ENCODE results near the gene CPT1B. TPM values are rescaled to one million over a fixed set of nuclear protein-coding genes. Genes with fewer than 3 reads are reported as not detected.

Gene CPT1B
- polyA plus RNA-seq, 1 experiment, result 4.3 TPM

- ChIA-PET POLR2A (no interaction called here), CTCF (interaction anchor here (0.9 to 1.9 kb wide), 3 partner anchors 10 to 33 kb away, joined by 3 to 10 read pairs (median 5); no protein-coding TSS in a partner anchor)
- Histone ChIP-seq H3K36me3 (ENCODE audit: control insufficient read depth, insufficient read depth, low read length) (no peaks in the 10 kb centered on the region), H3K4me3 (ENCODE audit: low read depth, low read length) (no peak overlapping the region), H3K27me3 (ENCODE audit: control insufficient read depth, insufficient read depth, low read length) (peaks cover 32% of the 10 kb centered on the region)
- no peak for TF ChIP-seq CTCF (IDR thresholded peaks at IDR 0.05; ENCODE audit: insufficient read depth, low read depth, low read length)
- DNase-seq (ENCODE audit: low read depth), result no peak
Measured at GRCh38 chr22:50601669-50602337, 23.6 kb upstream of the CPT1B start.

GRCh38 chr22:50600967-50601668, 22.9 kb upstream of the CPT1B start:
- ChIA-PET POLR2A (no interaction called here), CTCF (interaction anchor here (0.9 to 1.9 kb wide), 3 partner anchors 11 to 33 kb away, joined by 3 to 10 read pairs (median 5); no protein-coding TSS in a partner anchor)
- Histone ChIP-seq H3K27me3 (ENCODE audit: control insufficient read depth, insufficient read depth, low read length) (peaks cover 32% of the 10 kb centered on the region), H3K4me3 (ENCODE audit: low read depth, low read length) (peak overlapping the region; percentile 26), H3K36me3 (ENCODE audit: control insufficient read depth, insufficient read depth, low read length) (no peaks in the 10 kb centered on the region)
- no peak for DNase-seq (ENCODE audit: low read depth)
- TF ChIP-seq CTCF (IDR thresholded peaks at IDR 0.05; ENCODE audit: insufficient read depth, low read depth, low read length), result no peak

- ChIA-PET POLR2A (no interaction called here), CTCF (no interaction called here)
- no peaks in the 10 kb centered on the region for H3K36me3 ChIP-seq (ENCODE audit: control insufficient read depth, insufficient read depth, low read length)
- TF ChIP-seq CTCF (IDR thresholded peaks at IDR 0.05; ENCODE audit: insufficient read depth, low read depth, low read length), result no peak
- H3K4me3 ChIP-seq (ENCODE audit: low read depth, low read length), result peak within 1 kb of the TSS; percentile 26
- no peak for DNase-seq (ENCODE audit: low read depth)
- peaks cover 31% of the 10 kb centered on the region for H3K27me3 ChIP-seq (ENCODE audit: control insufficient read depth, insufficient read depth, low read length)
Measured at GRCh38 chr22:50600538-50600937, 22.3 kb upstream of the CPT1B start, which contains the start of gene MAPK8IP2. Gene MAPK8IP2, plus strand, starts transcription at chr22:50600793. Its CDS starts 26 bp downstream, at chr22:50600819.

- Histone ChIP-seq H3K4me3 (ENCODE audit: low read depth, low read length) (peak overlapping the region; percentile 26), H3K36me3 (ENCODE audit: control insufficient read depth, insufficient read depth, low read length) (no peaks in the 10 kb centered on the region), H3K27me3 (ENCODE audit: control insufficient read depth, insufficient read depth, low read length) (peaks cover 29% of the 10 kb centered on the region)
- POLR2A ChIA-PET, result interaction anchor here (0.7 kb wide), 1 partner anchor 116 kb away, joined by 3 read pairs; no protein-coding TSS in a partner anchor
- CTCF ChIA-PET, result interaction anchor here (0.6 to 0.7 kb wide), 2 partner anchors 17 to 28 kb away, joined by 3 read pairs; partner anchors contain the start of gene ARSA
- no peak for DNase-seq (ENCODE audit: low read depth)
- no peak for TF ChIP-seq CTCF (IDR thresholded peaks at IDR 0.05; ENCODE audit: insufficient read depth, low read depth, low read length)
Measured at GRCh38 chr22:50599816-50600455, 21.7 kb upstream of the CPT1B start.

- Histone ChIP-seq H3K27me3 (ENCODE audit: control insufficient read depth, insufficient read depth, low read length) (peaks cover 10% of the 10 kb centered on the region), H3K36me3 (ENCODE audit: control insufficient read depth, insufficient read depth, low read length) (no peaks in the 10 kb centered on the region), H3K4me3 (ENCODE audit: low read depth, low read length) (no peak overlapping the region)
- ChIA-PET POLR2A (no interaction called here), CTCF (no interaction called here)
- no peak for TF ChIP-seq CTCF (IDR thresholded peaks at IDR 0.05; ENCODE audit: insufficient read depth, low read depth, low read length)
- no peak for DNase-seq (ENCODE audit: low read depth)
Measured at GRCh38 chr22:50597097-50597496, 18.9 kb upstream of the CPT1B start.

Measured in BJ (cell line).